H1 (cell line): ENCODE data around the gene KRTAP24-1. TPM values are rescaled to one million over a fixed set of nuclear protein-coding genes. Genes with fewer than 3 reads are reported as not detected.

Experiments
- CTCF ChIA-PET: fragments of 300-600 bp; sonication (Branson Sonifier 250); formaldehyde crosslinking; loops from one replicate; lab custom pipeline; 2021; ENCODE audit not compliant: partially characterized antibody; lab: Charles Lee
- POLR2A ChIA-PET: fragments of 300-600 bp; sonication (Branson Sonifier 250); formaldehyde crosslinking; loops from one replicate; lab custom pipeline; 2021; ENCODE audit warnings: inconsistent platforms; ENCODE audit not compliant: partially characterized antibody; lab: Charles Lee
- DNase-seq, 2 experiments: peaks; one replicate each; pipeline versions ENCODE4 v3.0.0 to v3.0.0-alpha.2; 2010 to 2022; ENCODE audit warnings: low spot score in 2 of 2, low read depth in 1 of 2, mixed read lengths in 1 of 2
- FAIRE-seq: peaks from 2 replicates; lab custom pipeline; 2011; peaks lifted over from hg19 to GRCh38; lab: Jason Lieb, UNC
- H2AFZ ChIP-seq: 2 replicates; pipeline ENCODE4 v1.8.1; 2012; ENCODE audit warnings: low read length, inconsistent platforms
- H2AK5ac ChIP-seq: 2 replicates; pipeline ENCODE4 v1.6.1; 2013; ENCODE audit warnings: low read depth, low read length
- H2BK120ac ChIP-seq: replicated peaks from 2 replicates; pipeline ENCODE3; 2013; ENCODE audit warnings: low read depth, low read length, inconsistent platforms
- H2BK12ac ChIP-seq: 2 replicates; pipeline ENCODE4 v1.6.1; 2013; ENCODE audit warnings: low read depth, low read length
- H2BK15ac ChIP-seq: 2 replicates; pipeline ENCODE4 v1.6.1; 2013; ENCODE audit warnings: low read length
- H2BK20ac ChIP-seq: 2 replicates; pipeline ENCODE4 v1.6.1; 2013; ENCODE audit warnings: low read length
- H2BK5ac ChIP-seq: 2 replicates; pipeline ENCODE4 v1.6.1; 2013; ENCODE audit warnings: low read depth, low read length
- H3K14ac ChIP-seq: 2 replicates; pipeline ENCODE4 v1.6.1; 2013; ENCODE audit warnings: inconsistent platforms; ENCODE audit not compliant: insufficient read length
- H3K18ac ChIP-seq: 2 replicates; pipeline ENCODE4 v1.6.1; 2013; ENCODE audit warnings: low read length; ENCODE audit errors: extremely low read depth
- H3K23ac ChIP-seq: 2 replicates; pipeline ENCODE4 v1.6.1; 2013; ENCODE audit warnings: inconsistent platforms; ENCODE audit not compliant: insufficient read length
- H3K23me2 ChIP-seq: 2 replicates; pipeline ENCODE4 v1.6.1; 2013; ENCODE audit warnings: low read depth, low read length
- H3K27ac ChIP-seq: 2 replicates; pipeline ENCODE4 v1.6.1; 2011; ENCODE audit warnings: low read depth, low read length, inconsistent platforms
- H3K27me3 ChIP-seq, 4 experiments: replicated peaks in 1 of 4; 1 replicate in 1 of 4; 2 replicates in 3 of 4; pipeline versions ENCODE4 v1.6.1 to v1.8.1; 2011 to 2013; ENCODE audit warnings: low read length in 3 of 4, mild to moderate bottlenecking in 3 of 4, inconsistent platforms in 2 of 4, mixed read lengths in 2 of 4, moderate library complexity in 1 of 4; ENCODE audit not compliant: control insufficient read depth in 3 of 4, insufficient read depth in 3 of 4; ENCODE audit errors: extremely low read depth in 1 of 4
- H3K36me3 ChIP-seq, 4 experiments: 2 replicates each; pipeline versions ENCODE4 v1.6.1 to v1.8.1; 2011 to 2013; ENCODE audit warnings: mild to moderate bottlenecking in 4 of 4, low read length in 3 of 4, moderate library complexity in 2 of 4, control low read depth in 1 of 4, inconsistent platforms in 1 of 4; ENCODE audit not compliant: insufficient read depth in 4 of 4, control insufficient read depth in 2 of 4
- H3K4ac ChIP-seq: replicated peaks from 2 replicates; pipeline ENCODE3; 2013; ENCODE audit warnings: low read length, low read depth, mixed read lengths, inconsistent platforms; ENCODE audit not compliant: insufficient read length
- H3K4me1 ChIP-seq, 4 experiments: replicated peaks in 1 of 4; 1 replicate in 1 of 4; 2 replicates in 3 of 4; pipeline versions ENCODE4 v1.6.1 to v1.8.1; 2011 to 2013; ENCODE audit warnings: low read length in 3 of 4, inconsistent platforms in 2 of 4, mixed read lengths in 1 of 4; ENCODE audit not compliant: insufficient read depth in 4 of 4, control insufficient read depth in 3 of 4
- H3K4me2 ChIP-seq, 2 experiments: 2 replicates each; pipeline versions ENCODE4 v1.6.1 to v1.8.1; 2011 to 2013; ENCODE audit warnings: low read depth in 2 of 2, low read length in 2 of 2, control low read depth in 1 of 2, inconsistent platforms in 1 of 2, mild to moderate bottlenecking in 1 of 2; ENCODE audit not compliant: insufficient read depth in 1 of 2
- H3K4me3 ChIP-seq, 4 experiments: fragments of 200-600, 300-600 bp in 1 of 4; sonication (generic), shearing (Covaris generic), sonication (Bioruptor Twin) in 1 of 4; 2 replicates each; pipeline versions ENCODE4 v1.5.1 to v1.8.1; 2011 to 2016; ENCODE audit warnings: low read length in 4 of 4, low read depth in 3 of 4, control low read depth in 2 of 4, inconsistent platforms in 2 of 4, mild to moderate bottlenecking in 2 of 4, mixed read lengths in 1 of 4, moderate library complexity in 1 of 4; ENCODE audit not compliant: insufficient read depth in 2 of 4; ENCODE audit errors: extremely low read depth in 1 of 4
- H3K56ac ChIP-seq: replicated peaks from 2 replicates; pipeline ENCODE3; 2013; ENCODE audit warnings: low read depth, mild to moderate bottlenecking, mixed read lengths, low read length, inconsistent platforms; ENCODE audit not compliant: insufficient read length
- H3K79me1 ChIP-seq: 2 replicates; pipeline ENCODE4 v1.6.1; 2013; ENCODE audit warnings: low read depth, low read length, control low read depth
- H3K79me2 ChIP-seq, 2 experiments: 2 replicates each; pipeline versions ENCODE4 v1.6.1 to v1.8.1; 2012 to 2013; ENCODE audit warnings: low read length in 2 of 2, mild to moderate bottlenecking in 2 of 2, inconsistent platforms in 1 of 2; ENCODE audit not compliant: insufficient read depth in 2 of 2, control insufficient read depth in 1 of 2
- H3K9ac ChIP-seq, 4 experiments: replicated peaks in 1 of 4; 1 replicate in 1 of 4; 2 replicates in 3 of 4; pipeline versions ENCODE4 v1.6.1 to v1.8.1; 2011 to 2013; ENCODE audit warnings: low read depth in 3 of 4, low read length in 3 of 4, control low read depth in 2 of 4, mild to moderate bottlenecking in 2 of 4, moderate library complexity in 2 of 4, inconsistent platforms in 1 of 4; ENCODE audit errors: extremely low read depth in 1 of 4
- H3K9me3 ChIP-seq, 2 experiments: 2 replicates each; pipeline versions ENCODE4 v1.6.1 to v1.8.1; 2012 to 2013; ENCODE audit warnings: mild to moderate bottlenecking in 2 of 2, moderate library complexity in 2 of 2, control low read depth in 1 of 2, inconsistent platforms in 1 of 2, low read depth in 1 of 2, low read length in 1 of 2, mixed read lengths in 1 of 2; ENCODE audit not compliant: insufficient read depth in 2 of 2
- H4K20me1 ChIP-seq, 2 experiments: replicated peaks in 1 of 2; 2 replicates each; pipeline versions ENCODE3 to v1.8.1; 2011 to 2013; ENCODE audit warnings: inconsistent platforms in 2 of 2, low read length in 2 of 2, mild to moderate bottlenecking in 1 of 2; ENCODE audit not compliant: insufficient read depth in 2 of 2, control insufficient read depth in 1 of 2
- H4K5ac ChIP-seq: 2 replicates; pipeline ENCODE4 v1.6.1; 2013; ENCODE audit warnings: low read length, low read depth, mixed read lengths, inconsistent platforms; ENCODE audit not compliant: insufficient read length
- H4K8ac ChIP-seq: 2 replicates; pipeline ENCODE4 v1.8.0; 2013; ENCODE audit warnings: mild to moderate bottlenecking, moderate library complexity, low read length, inconsistent platforms; ENCODE audit not compliant: insufficient read depth; ENCODE audit errors: extremely low read depth
- H4K91ac ChIP-seq: replicated peaks from 2 replicates; pipeline ENCODE3; 2013; ENCODE audit warnings: low read length, mixed read lengths, inconsistent platforms; ENCODE audit not compliant: insufficient read length
- BACH1 ChIP-seq: IDR thresholded peaks from 2 replicates; pipeline ENCODE4 v1.6.1; 2012; ENCODE audit warnings: low read length, improper control_type of control experiment
- CREB1 ChIP-seq: IDR thresholded peaks from 2 replicates; pipeline ENCODE4 v1.6.1; 2012; ENCODE audit warnings: inconsistent platforms
- CTBP2 ChIP-seq: IDR thresholded peaks from 2 replicates; pipeline ENCODE4 v1.7.0; 2011; ENCODE audit warnings: borderline replicate concordance, mild to moderate bottlenecking, moderate library complexity, mixed read lengths, low read length; ENCODE audit not compliant: insufficient read depth, insufficient read length
- EGR1 ChIP-seq: IDR thresholded peaks from 2 replicates; pipeline ENCODE4 v1.6.1; 2011; ENCODE audit warnings: low read depth, low read length, borderline replicate concordance
- EP300 ChIP-seq, 2 experiments: IDR thresholded peaks; 1 replicate in 1 of 2; 2 replicates in 1 of 2; pipeline ENCODE4 v1.6.1; 2011 to 2012; ENCODE audit warnings: low read depth in 2 of 2, low read length in 2 of 2, mild to moderate bottlenecking in 2 of 2, borderline replicate concordance in 1 of 2, inconsistent platforms in 1 of 2, moderate library complexity in 1 of 2
- GABPA ChIP-seq: IDR thresholded peaks from 2 replicates; pipeline ENCODE4 v1.6.1; 2011; ENCODE audit warnings: mild to moderate bottlenecking, low read length, moderate library complexity, borderline replicate concordance; ENCODE audit not compliant: insufficient read depth
- KDM5A ChIP-seq: fragments of 200-600 bp; IDR thresholded peaks from 2 replicates; pipeline ENCODE4 v1.7.1; 2012; ENCODE audit warnings: mild to moderate bottlenecking, low read length, inconsistent platforms, mixed read lengths
- MAFK ChIP-seq: IDR thresholded peaks from 2 replicates; pipeline ENCODE4 v1.6.1; 2012; ENCODE audit warnings: low read depth, mild to moderate bottlenecking, improper control_type of control experiment, low read length
- POU5F1 ChIP-seq: IDR thresholded peaks from 2 replicates; pipeline ENCODE4 v1.6.1; 2011; ENCODE audit warnings: low read depth, mild to moderate bottlenecking, low read length, moderate library complexity
- SAP30 ChIP-seq: fragments of 300-600 bp; sonication (generic); IDR thresholded peaks from 2 replicates; pipeline ENCODE4 v1.7.1; 2012; ENCODE audit warnings: low read length, moderate library complexity, mild to moderate bottlenecking, inconsistent platforms; ENCODE audit not compliant: insufficient read depth, insufficient replicate concordance
- TAF1 ChIP-seq: IDR thresholded peaks from 2 replicates; pipeline ENCODE4 v1.6.1; 2011; ENCODE audit warnings: mild to moderate bottlenecking, low read depth, low read length
- USF2 ChIP-seq: IDR thresholded peaks from 2 replicates; pipeline ENCODE4 v1.6.1; 2011; ENCODE audit warnings: low read length, improper control_type of control experiment
- WGBS, 2 experiments: shearing (Covaris generic) in 1 of 2; methylation state at CpG; one replicate each; pipeline versions ENCODE4 v1.1.6 to v1.1.7; 2013 to 2015; ENCODE audit warnings: low lambda C conversion rate in 2 of 2, mixed read lengths in 2 of 2, inconsistent platforms in 1 of 2, low coverage in 1 of 2, missing lambda C conversion rate in 1 of 2; ENCODE audit not compliant: insufficient replicate concordance in 2 of 2, insufficient coverage in 1 of 2, insufficient read length in 1 of 2; ENCODE audit errors: extremely low coverage in 1 of 2, missing lambda C conversion rate in 1 of 2; 5-methylcytosine and 5-hydroxymethylcytosine counted together
- polyA plus RNA-seq, 7 experiments: library from polyadenylated mRNA; depleted of rRNA in 3 of 7; stranded (reverse) in 5 of 7; unstranded in 2 of 7; fragments of >200 nt in 5 of 7; fragments of 200-250 nt in 2 of 7; gene quantifications; 1 replicate in 5 of 7; 2 replicates in 1 of 7; 4 replicates in 1 of 7; pipeline versions ENCODE4 v1.2.1 to v1.2.3, GENCODE V29; 2011 to 2013; ENCODE audit warnings: missing spikeins in 2 of 7, mixed read lengths in 2 of 7
- total RNA-seq: library from RNA; stranded (reverse); fragmentation: NEBNext Ultra II Directional; extraction: Animal tissue kit (Norgen Biotek cat#: 25700); gene quantifications from 2 replicates; pipeline ENCODE4 v1.2.1, GENCODE V29; 2021

KRTAP24-1 gene
- total and polyA plus RNA-seq, 2 of the 8 experiments (the other 6 are each of a cell fraction or from before 2014, with no cell fraction given) = not detected

GRCh38 chr21:30329203-30329875, 46.6 kb upstream of the KRTAP24-1 start:
- TF ChIP-seq MAFK (no peak), GABPA (no peak), KDM5A (no peak), SAP30 (no peak), USF2 (no peak), CREB1 (no peak), TAF1 (no peak), EP300 (IDR thresholded peaks at IDR 0.05; ENCODE audit: borderline replicate concordance in 1 of 2, low read depth in 2 of 2, low read length in 2 of 2) (no peak), CTBP2 (no peak), POU5F1 (no peak), BACH1 (no peak), EGR1 (no peak)
- H4K20me1 ChIP-seq = no peaks in the 10 kb centered on the region
- no peak overlapping the region for H3K23ac ChIP-seq
- no peak overlapping the region for H2BK12ac ChIP-seq
- FAIRE-seq = no peak
- no peak for DNase-seq
- H3K36me3 ChIP-seq = no peaks in the 10 kb centered on the region
- H2AK5ac ChIP-seq = no peak overlapping the region
- no peaks in the 10 kb centered on the region for H3K4me1 ChIP-seq
- H2BK120ac ChIP-seq = no peak overlapping the region
- H2BK20ac ChIP-seq = no peak overlapping the region
- no peak overlapping the region for H3K14ac ChIP-seq
- H2AFZ ChIP-seq = no peak overlapping the region
- no peaks in the 10 kb centered on the region for H3K79me1 ChIP-seq
- CTCF ChIA-PET = interaction anchor here (0.6 to 2.1 kb wide), 5 partner anchors 10 to 134 kb away, joined by 3 to 8 read pairs (median 4); no protein-coding TSS in a partner anchor
- H3K79me2 ChIP-seq = no peaks in the 10 kb centered on the region
- 88% methylated on average over 4 of the region's 4 CpGs; no CpG with 5 or more reads in 1 of the 2 experiments for WGBS, 2 experiments
- peaks cover 0 to 4% of the 10 kb centered on the region in 2 experiments; a peak in 1 of 4 replicates for H3K9me3 ChIP-seq
- no peak overlapping the region for H4K91ac ChIP-seq
- no peak overlapping the region for H3K4me2 ChIP-seq
- no peak overlapping the region; the same call in 1 of the 2 replicates for H3K27ac ChIP-seq
- H3K9ac ChIP-seq = no peak overlapping the region
- H3K4me3 ChIP-seq = no peak overlapping the region
- H3K56ac ChIP-seq = no peak overlapping the region
- no peak overlapping the region for H4K5ac ChIP-seq
- no peak overlapping the region for H3K18ac ChIP-seq
- H2BK5ac ChIP-seq = no peak overlapping the region
- POLR2A ChIA-PET = no interaction called here
- no peak overlapping the region for H4K8ac ChIP-seq
- H3K27me3 ChIP-seq = no peaks in the 10 kb centered on the region
- no peak overlapping the region for H2BK15ac ChIP-seq
- no peak overlapping the region for H3K4ac ChIP-seq
- no peaks in the 10 kb centered on the region for H3K23me2 ChIP-seq
